DND-41 (cell line): Measurements from ENCODE around the gene TJP3.
A peak's percentile ranks its signal among the peaks of the same experiment; 100 is the strongest.

ENCODE experiments used
- CTCF ChIP-seq: IDR thresholded peaks from 2 replicates; pipeline ENCODE4 v1.5.1; 2012; ENCODE audit warnings: borderline replicate concordance, low read length, moderate library complexity, mild to moderate bottlenecking; ENCODE audit not compliant: poor library complexity, severe bottlenecking; ENCODE audit errors: extremely low read depth
- EZH2 ChIP-seq: IDR thresholded peaks from 3 replicates; pipeline ENCODE4 v1.6.1; 2012; ENCODE audit warnings: borderline replicate concordance, low read depth, mild to moderate bottlenecking, moderate library complexity, low read length, inconsistent platforms; ENCODE audit not compliant: severe bottlenecking

- TF ChIP-seq CTCF, result peak; percentile 7
- TF ChIP-seq EZH2, result no peak
These were observed 9.0 kb upstream of the TJP3 start for GRCh38 chr19:3698974-3699740.
